Measurements from ENCODE around the gene KRTAP9-6. TPM values are rescaled to one million over a fixed set of nuclear protein-coding genes. Genes with fewer than 3 reads are reported as not detected.

The KRTAP9-6 gene
- total RNA-seq, 1 experiment from 2014 or later: not detected

Other genes with a start within 250 kb of the KRTAP9-6 start
- gene KRTAP1-5, start 238.2 kb upstream of the KRTAP9-6 start, total RNA-seq (2014; rRNA removed; shearing (Covaris generic)): 0.27 TPM in 1 of 2 replicates, not detected in the other
- not detected in 2 replicates for gene KRTAP1-4, start 235.2 kb upstream of the KRTAP9-6 start, total RNA-seq (2014; rRNA removed; shearing (Covaris generic))
- gene KRTAP1-3, start 230.5 kb upstream of the KRTAP9-6 start, total RNA-seq (2014; rRNA removed; shearing (Covaris generic)): not detected in 2 replicates
- gene KRTAP1-1, start 223.9 kb upstream of the KRTAP9-6 start, total RNA-seq (2014; rRNA removed; shearing (Covaris generic)): not detected in 2 replicates
- not detected in 2 replicates for gene KRTAP2-1, start 218.1 kb upstream of the KRTAP9-6 start, total RNA-seq (2014; rRNA removed; shearing (Covaris generic))
- gene KRTAP2-2, start 210.1 kb upstream of the KRTAP9-6 start, total RNA-seq (2014; rRNA removed; shearing (Covaris generic)): not detected in 2 replicates
- 0.21 TPM in 1 of 2 replicates, not detected in the other for gene KRTAP2-3, start 205.3 kb upstream of the KRTAP9-6 start, total RNA-seq (2014; rRNA removed; shearing (Covaris generic))
- not detected in 2 replicates for gene KRTAP2-4, start 199.5 kb upstream of the KRTAP9-6 start, total RNA-seq (2014; rRNA removed; shearing (Covaris generic))
- gene KRTAP4-7, start 181.2 kb upstream of the KRTAP9-6 start, total RNA-seq (2014; rRNA removed; shearing (Covaris generic)): not detected in 2 replicates
- gene KRTAP4-8, start 167.2 kb upstream of the KRTAP9-6 start, total RNA-seq (2014; rRNA removed; shearing (Covaris generic)): not detected in 2 replicates
- not detected in 2 replicates for gene KRTAP4-16, start 163.2 kb upstream of the KRTAP9-6 start, total RNA-seq (2014; rRNA removed; shearing (Covaris generic))
- gene KRTAP4-9, start 160.0 kb upstream of the KRTAP9-6 start, total RNA-seq (2014; rRNA removed; shearing (Covaris generic)): not detected in 2 replicates
- not detected in 2 replicates for gene KRTAP4-11, start 147.0 kb upstream of the KRTAP9-6 start, total RNA-seq (2014; rRNA removed; shearing (Covaris generic))
- not detected in 2 replicates for gene KRTAP4-12, start 141.2 kb upstream of the KRTAP9-6 start, total RNA-seq (2014; rRNA removed; shearing (Covaris generic))
- gene KRTAP4-6, start 124.8 kb upstream of the KRTAP9-6 start, total RNA-seq (2014; rRNA removed; shearing (Covaris generic)): not detected in 2 replicates
- gene KRTAP4-5, start 115.6 kb upstream of the KRTAP9-6 start, total RNA-seq (2014; rRNA removed; shearing (Covaris generic)): not detected in 2 replicates
- not detected in 2 replicates for gene KRTAP4-4, start 104.6 kb upstream of the KRTAP9-6 start, total RNA-seq (2014; rRNA removed; shearing (Covaris generic))
- not detected in 2 replicates for gene KRTAP4-3, start 97.2 kb upstream of the KRTAP9-6 start, total RNA-seq (2014; rRNA removed; shearing (Covaris generic))
- not detected in 2 replicates for gene KRTAP4-2, start 87.2 kb upstream of the KRTAP9-6 start, total RNA-seq (2014; rRNA removed; shearing (Covaris generic))
- not detected in 2 replicates for gene KRTAP4-1, start 80.5 kb upstream of the KRTAP9-6 start, total RNA-seq (2014; rRNA removed; shearing (Covaris generic))
- gene KRTAP9-1, start 75.5 kb upstream of the KRTAP9-6 start, total RNA-seq (2014; rRNA removed; shearing (Covaris generic)): not detected in 2 replicates
- gene KRTAP9-2, start 38.7 kb upstream of the KRTAP9-6 start, total RNA-seq (2014; rRNA removed; shearing (Covaris generic)): not detected in 2 replicates
- not detected in 2 replicates for gene KRTAP9-3, start 32.9 kb upstream of the KRTAP9-6 start, total RNA-seq (2014; rRNA removed; shearing (Covaris generic))
- gene KRTAP9-8, start 27.4 kb upstream of the KRTAP9-6 start, total RNA-seq (2014; rRNA removed; shearing (Covaris generic)): not detected in 2 replicates
- not detected in 2 replicates for gene KRTAP9-4, start 15.7 kb upstream of the KRTAP9-6 start, total RNA-seq (2014; rRNA removed; shearing (Covaris generic))
- gene KRTAP9-9, start 10.0 kb upstream of the KRTAP9-6 start, total RNA-seq (2014; rRNA removed; shearing (Covaris generic)): not detected in 2 replicates
- gene KRTAP9-7, start 10.3 kb downstream of the KRTAP9-6 start, total RNA-seq (2014; rRNA removed; shearing (Covaris generic)): not detected in 2 replicates
- gene KRTAP29-1, start 37.5 kb downstream of the KRTAP9-6 start, total RNA-seq (2014; rRNA removed; shearing (Covaris generic)): not detected in 2 replicates
- not detected in 2 replicates for gene KRTAP16-1, start 43.9 kb downstream of the KRTAP9-6 start, total RNA-seq (2014; rRNA removed; shearing (Covaris generic))
- not detected in 2 replicates for gene KRTAP17-1, start 50.3 kb downstream of the KRTAP9-6 start, total RNA-seq (2014; rRNA removed; shearing (Covaris generic))
- gene KRT33A, start 85.5 kb downstream of the KRTAP9-6 start, total RNA-seq (2014; rRNA removed; shearing (Covaris generic)): not detected in 2 replicates
- not detected in 2 replicates for gene KRT33B, start 104.4 kb downstream of the KRTAP9-6 start, total RNA-seq (2014; rRNA removed; shearing (Covaris generic))
- gene KRT34, start 116.9 kb downstream of the KRTAP9-6 start, total RNA-seq (2014; rRNA removed; shearing (Covaris generic)): 0.12 and 0.21 TPM in 2 replicates
- gene KRT31, start 132.2 kb downstream of the KRTAP9-6 start, total RNA-seq (2014; rRNA removed; shearing (Covaris generic)): not detected in 2 replicates
- not detected in 2 replicates for gene KRT37, start 159.2 kb downstream of the KRTAP9-6 start, total RNA-seq (2014; rRNA removed; shearing (Covaris generic))
- not detected in 2 replicates for gene KRT38, start 175.6 kb downstream of the KRTAP9-6 start, total RNA-seq (2014; rRNA removed; shearing (Covaris generic))
- gene KRT32, start 202.0 kb downstream of the KRTAP9-6 start, total RNA-seq (2014; rRNA removed; shearing (Covaris generic)): not detected in 2 replicates
- gene KRT35, start 215.8 kb downstream of the KRTAP9-6 start, total RNA-seq (2014; rRNA removed; shearing (Covaris generic)): not detected in 2 replicates
- not detected in 2 replicates for gene KRT36, start 224.5 kb downstream of the KRTAP9-6 start, total RNA-seq (2014; rRNA removed; shearing (Covaris generic))
- not detected in 2 replicates for gene KRT13, start 240.2 kb downstream of the KRTAP9-6 start, total RNA-seq (2014; rRNA removed; shearing (Covaris generic))